MCF 10A (cell line): ENCODE measurements around the gene MAB21L4. TPM values are rescaled to one million over a fixed set of nuclear protein-coding genes. Genes with fewer than 3 reads are reported as not detected.

Source experiments
- BruUV-seq: library from RNA; stranded (reverse); fragments of 400-500 nt; replicated peaks from 2 replicates; lab custom pipeline; 2021; lab: Mats Ljungman, UMichigan
- CTCF ChIA-PET: fragments of 300-600 bp; sonication (Branson Sonifier 250); formaldehyde crosslinking; extraction: SDS; loops from one replicate; lab custom pipeline; 2021; ENCODE audit warnings: antibody characterized with exemption, inconsistent platforms; lab: Yijun Ruan, JAX
- POLR2A ChIA-PET: fragments of 300-600, 350-650 bp; sonication (Branson Sonifier 250); formaldehyde crosslinking; extraction: SDS; loops from one replicate; lab custom pipeline; 2020; ENCODE audit warnings: antibody characterized with exemption, inconsistent platforms; lab: Yijun Ruan, JAX
- DNase-seq: peaks from one replicate; pipeline ENCODE4 v3.0.0-alpha.2; 2018; ENCODE audit not compliant: unreplicated experiment
- H3K27ac Mint-ChIP-seq: one replicate; pipeline ENCODE4 v1.8.0; 2022; ENCODE audit warnings: mild to moderate bottlenecking, low read depth, mixed read lengths; ENCODE audit not compliant: unreplicated experiment
- H3K27me3 Mint-ChIP-seq: one replicate; pipeline ENCODE4 v1.8.0; 2022; ENCODE audit warnings: mixed read lengths; ENCODE audit not compliant: insufficient read depth, unreplicated experiment
- H3K36me3 Mint-ChIP-seq: one replicate; pipeline ENCODE4 v1.8.0; 2022; ENCODE audit warnings: mild to moderate bottlenecking, moderate library complexity, mixed read lengths; ENCODE audit not compliant: insufficient read depth, unreplicated experiment
- H3K4me1 Mint-ChIP-seq: one replicate; pipeline ENCODE4 v1.8.0; 2022; ENCODE audit warnings: mixed read lengths; ENCODE audit not compliant: insufficient read depth, unreplicated experiment
- H3K4me3 Mint-ChIP-seq: one replicate; pipeline ENCODE4 v1.8.0; 2022; ENCODE audit warnings: mild to moderate bottlenecking, moderate library complexity, mixed read lengths; ENCODE audit not compliant: unreplicated experiment
- H3K9me3 Mint-ChIP-seq: one replicate; pipeline ENCODE4 v1.8.0; 2022; ENCODE audit warnings: mixed read lengths; ENCODE audit not compliant: unreplicated experiment
- CTCF ChIP-seq: fragments of 200-600 bp; IDR thresholded peaks from one replicate; pipeline ENCODE4 v1.8.0; 2022; ENCODE audit warnings: antibody characterized with exemption, mild to moderate bottlenecking; ENCODE audit not compliant: unreplicated experiment
- intact Hi-C: fragments of 100-400 bp; cut with micrococcal nuclease; formaldehyde crosslinking; loops from 2 replicates; pipeline ENCODE4 v1.14.1; 2022
- total RNA-seq: library from RNA; stranded (reverse); gene quantifications from 2 replicates; pipeline ENCODE4 v1.2.3, GENCODE V29; 2022

MAB21L4 gene
- total RNA-seq, 1 experiment from 2014 or later: not detected

- no peak overlapping the region for H3K27ac Mint-ChIP-seq
- no peaks in the 10 kb centered on the region for H3K9me3 Mint-ChIP-seq
- peaks cover 24% of the 10 kb centered on the region for H3K4me1 Mint-ChIP-seq
- H3K36me3 Mint-ChIP-seq: peaks cover 12% of the 10 kb centered on the region
- peak; percentile 55 for DNase-seq
- BruUV-seq: no TSS peak
- H3K4me3 Mint-ChIP-seq: no peak overlapping the region
- intact Hi-C loops: loop anchor here (2.0 to 5.0 kb wide), 2 partner anchors 78 to 149 kb away; no protein-coding TSS in a partner anchor
- ChIA-PET CTCF (interaction anchor here (0.6 to 2.0 kb wide), 7 partner anchors 13 to 942 kb away, joined by 3 to 5 read pairs (median 3); no protein-coding TSS in a partner anchor), POLR2A (interaction anchor here (0.5 to 1.0 kb wide), 4 partner anchors 8 to 339 kb away, joined by 3 to 4 read pairs (median 4); no protein-coding TSS in a partner anchor)
- TF ChIP-seq CTCF: no peak
- no peaks in the 10 kb centered on the region for H3K27me3 Mint-ChIP-seq
Observed at GRCh38 chr2:240912878-240913809, 17.2 kb upstream of the MAB21L4 start.

GRCh38 chr2:240911641-240912265, 15.8 kb upstream of the MAB21L4 start:
- peak overlapping the region; percentile 84 for H3K27ac Mint-ChIP-seq
- no peaks in the 10 kb centered on the region for H3K9me3 Mint-ChIP-seq
- peak overlapping the region; percentile 58 for H3K4me3 Mint-ChIP-seq
- TF ChIP-seq CTCF: no peak
- H3K27me3 Mint-ChIP-seq: no peaks in the 10 kb centered on the region
- H3K36me3 Mint-ChIP-seq: peaks cover 12% of the 10 kb centered on the region
- H3K4me1 Mint-ChIP-seq: peaks cover 24% of the 10 kb centered on the region
- no TSS peak for BruUV-seq
- CTCF ChIA-PET: interaction anchor here (0.5 to 2.0 kb wide), 3 partner anchors 78 to 307 kb away, joined by 3 to 5 read pairs (median 4); no protein-coding TSS in a partner anchor
- POLR2A ChIA-PET: interaction anchor here (0.9 to 1.1 kb wide), 2 partner anchors 10 to 555 kb away, joined by 3 read pairs; no protein-coding TSS in a partner anchor
- peak; percentile 84 for DNase-seq
- intact Hi-C loops: loop anchor here (2.0 to 5.0 kb wide), 2 partner anchors 79 to 151 kb away; no protein-coding TSS in a partner anchor

GRCh38 chr2:240909216-240909974, 13.4 kb upstream of the MAB21L4 start:
- Mint-ChIP-seq H3K27me3 (no peaks in the 10 kb centered on the region), H3K4me3 (no peak overlapping the region), H3K4me1 (peaks cover 24% of the 10 kb centered on the region), H3K9me3 (no peaks in the 10 kb centered on the region), H3K27ac (no peak overlapping the region), H3K36me3 (peaks cover 12% of the 10 kb centered on the region)
- intact Hi-C loops: no loop called here
- no peak for DNase-seq
- BruUV-seq: no TSS peak
- TF ChIP-seq CTCF: no peak
- POLR2A ChIA-PET: no interaction called here
- CTCF ChIA-PET: interaction anchor here (0.6 to 0.7 kb wide), 2 partner anchors 38 to 226 kb away, joined by 3 to 4 read pairs; no protein-coding TSS in a partner anchor
